Stomach smooth muscle (tissue), 2 donors: Measurements from ENCODE around the gene USP1.

Experiments
- H3K27ac ChIP-seq: one replicate; pipeline ENCODE4 v1.7.0; 2013; ENCODE audit warnings: mild to moderate bottlenecking, low read length, inconsistent platforms
- H3K27me3 ChIP-seq, 2 donors: one replicate each; pipeline ENCODE4 v1.7.0; 2013; ENCODE audit warnings: low read length in 2 of 2; ENCODE audit not compliant: insufficient read depth in 2 of 2, control insufficient read depth in 1 of 2
- H3K36me3 ChIP-seq, 2 donors: one replicate each; pipeline ENCODE4 v1.7.0; 2013; ENCODE audit warnings: low read length in 2 of 2; ENCODE audit not compliant: control insufficient read depth in 2 of 2, insufficient read depth in 2 of 2
- H3K4me1 ChIP-seq: one replicate; pipeline ENCODE4 v1.7.0; 2013; ENCODE audit warnings: low read length; ENCODE audit not compliant: control insufficient read depth, insufficient read depth
- H3K4me3 ChIP-seq, 2 donors: one replicate each; pipeline ENCODE4 v1.7.0; 2013; ENCODE audit warnings: low read length in 2 of 2
- H3K9ac ChIP-seq, 2 donors: one replicate each; pipeline ENCODE4 v1.7.0; 2013; ENCODE audit warnings: low read length in 2 of 2, mild to moderate bottlenecking in 1 of 2
- H3K9me3 ChIP-seq, 2 donors: one replicate each; pipeline ENCODE4 v1.7.0; 2013; ENCODE audit warnings: low read length in 2 of 2; ENCODE audit not compliant: control insufficient read depth in 2 of 2
- donor health status: healthy.
- donor health status: Pancreatic carcinoma.

The USP1 gene

DNA sequence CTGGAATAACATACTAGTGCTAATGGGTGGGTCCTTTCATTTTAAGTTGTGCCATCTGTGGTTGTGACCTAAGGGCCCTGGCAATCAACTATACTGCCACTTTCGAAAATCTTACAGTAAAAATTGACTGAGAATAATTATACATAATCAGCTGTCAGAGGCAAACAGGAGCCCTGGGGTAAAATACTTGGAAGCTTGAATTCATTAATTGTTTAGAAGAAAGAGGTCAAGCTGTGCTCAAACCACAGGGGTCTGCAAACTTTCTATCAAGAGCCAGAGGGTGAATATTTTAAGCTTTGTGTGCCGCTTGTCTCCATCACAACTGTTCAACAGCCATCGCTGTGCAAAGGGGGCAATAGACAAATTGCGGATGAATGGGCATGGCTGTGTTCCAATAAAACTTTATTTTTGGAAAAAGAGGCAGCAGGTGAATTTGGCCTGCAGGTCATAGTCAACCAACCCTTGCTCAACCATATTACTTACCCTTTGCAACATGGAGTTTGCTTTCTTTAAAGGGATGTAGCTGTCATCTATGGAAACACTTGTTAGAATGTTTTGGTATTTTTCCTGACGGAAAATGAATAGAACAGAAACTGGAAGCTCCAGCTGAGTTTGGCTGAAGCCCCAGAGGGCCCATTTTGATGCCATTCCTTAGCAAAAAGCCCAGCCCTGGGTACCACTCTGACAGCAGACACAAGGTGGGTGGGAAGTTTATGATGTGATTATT lies 35.7 kb upstream of the USP1 start:
- Histone ChIP-seq H3K4me1 (no peaks in the 10 kb centered on the region), H3K27ac (no peak overlapping the region), H3K36me3 (no peaks in the 10 kb centered on the region), H3K4me3 (no peak overlapping the region), H3K9ac (no peak overlapping the region), H3K9me3 (no peaks in the 10 kb centered on the region), H3K27me3 (no peaks in the 10 kb centered on the region)

DNA sequence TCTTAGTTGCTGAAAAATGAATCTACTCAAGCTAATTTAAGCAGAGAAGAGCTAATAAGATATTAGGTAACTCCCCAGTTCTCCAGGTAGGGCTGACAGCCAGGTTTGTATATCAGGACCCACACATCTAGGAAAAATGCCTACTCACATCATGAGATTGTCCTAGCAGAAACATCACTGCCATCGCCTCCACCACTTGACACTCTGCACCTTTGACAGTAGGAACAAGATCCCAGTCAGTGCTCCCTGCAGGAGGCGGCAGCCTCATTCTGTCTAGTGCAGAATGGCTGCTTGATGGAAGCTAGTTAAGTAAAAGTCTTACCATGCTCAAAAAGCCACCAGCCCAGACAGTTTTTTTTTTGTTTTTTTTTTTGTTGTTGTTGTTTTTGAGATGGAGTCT lies 31.6 kb upstream of the USP1 start:
- Histone ChIP-seq H3K4me1 (no peaks in the 10 kb centered on the region), H3K9me3 (no peaks in the 10 kb centered on the region), H3K27me3 (no peaks in the 10 kb centered on the region), H3K9ac (no peak overlapping the region), H3K27ac (no peak overlapping the region), H3K4me3 (no peak overlapping the region), H3K36me3 (no peaks in the 10 kb centered on the region)

DNA sequence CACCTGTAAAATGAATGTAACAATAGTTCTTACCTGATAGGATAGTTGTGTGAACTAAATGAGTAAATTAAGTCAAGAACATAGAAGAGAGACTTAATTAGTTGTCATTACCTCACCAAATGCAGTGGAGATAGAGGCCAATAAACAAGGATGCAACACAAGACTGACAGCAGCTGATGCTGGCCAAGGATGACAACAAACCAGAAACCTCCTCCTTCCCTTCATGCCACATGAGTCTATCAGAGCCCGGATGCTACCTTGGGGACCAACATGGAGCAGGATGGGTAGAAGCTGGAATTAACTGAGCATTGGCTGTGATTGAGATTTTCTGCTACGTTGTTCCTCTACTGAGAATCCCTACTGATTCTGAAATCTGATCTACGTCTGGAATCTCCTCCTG lies 30.3 kb upstream of the USP1 start:
- H3K4me1 ChIP-seq = no peaks in the 10 kb centered on the region
- no peaks in the 10 kb centered on the region for H3K27me3 ChIP-seq
- no peak overlapping the region for H3K4me3 ChIP-seq
- H3K9ac ChIP-seq = no peak overlapping the region
- no peaks in the 10 kb centered on the region for H3K9me3 ChIP-seq
- no peak overlapping the region for H3K27ac ChIP-seq
- no peaks in the 10 kb centered on the region for H3K36me3 ChIP-seq

DNA sequence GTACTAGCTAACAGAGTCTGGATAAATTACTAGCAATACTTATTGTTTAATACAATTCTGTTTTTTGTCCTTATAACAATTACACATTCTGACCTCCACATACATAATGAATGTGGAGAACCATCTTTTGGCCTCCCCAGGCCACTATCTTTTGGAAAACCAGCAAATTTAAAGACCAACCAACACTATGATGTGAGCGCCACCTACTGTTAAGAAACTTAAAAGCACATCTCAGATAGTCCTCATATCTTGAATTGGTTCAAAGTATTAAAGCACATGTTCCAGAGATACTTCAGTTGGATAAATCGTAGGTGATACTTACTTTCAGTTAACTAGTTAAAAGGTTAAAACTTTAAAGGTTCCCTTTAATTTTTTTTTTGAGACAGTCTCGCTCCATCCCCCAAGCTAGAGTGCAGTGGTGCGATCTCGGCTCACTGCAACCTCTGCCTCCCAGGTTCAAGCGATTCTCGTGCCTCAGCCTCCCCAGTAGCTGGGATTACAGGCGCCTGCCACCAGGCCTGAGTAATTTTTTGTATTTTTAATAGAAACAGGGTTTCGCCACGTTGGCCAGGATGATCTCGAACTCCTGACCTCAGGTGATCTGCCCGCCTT lies 29.3 kb upstream of the USP1 start:
- H3K27ac ChIP-seq = no peak overlapping the region
- no peaks in the 10 kb centered on the region for H3K27me3 ChIP-seq
- H3K4me3 ChIP-seq = no peak overlapping the region
- H3K4me1 ChIP-seq = no peaks in the 10 kb centered on the region
- H3K36me3 ChIP-seq = no peaks in the 10 kb centered on the region
- H3K9me3 ChIP-seq = no peaks in the 10 kb centered on the region
- H3K9ac ChIP-seq = no peak overlapping the region

DNA sequence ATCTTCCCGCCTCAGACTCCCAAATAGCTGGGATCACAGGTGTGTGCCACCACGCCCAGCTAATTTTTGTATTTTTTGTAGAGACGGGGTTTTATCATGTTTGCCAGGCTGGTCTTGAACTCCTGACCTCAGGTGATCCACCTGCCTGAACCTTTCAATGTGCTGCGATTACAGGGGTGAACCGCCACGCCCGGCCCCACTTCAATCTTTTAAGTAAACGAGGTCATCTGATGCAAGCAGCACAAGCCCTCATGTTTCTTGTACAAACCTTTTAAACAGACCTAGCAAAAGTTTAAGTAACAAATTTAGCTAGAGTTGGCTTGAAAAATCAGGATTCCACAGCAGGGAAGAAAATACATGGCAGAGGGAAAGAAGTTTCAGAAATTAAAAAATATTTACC lies 21.2 kb upstream of the USP1 start:
- no peak overlapping the region for H3K4me3 ChIP-seq
- no peak overlapping the region for H3K9ac ChIP-seq
- no peaks in the 10 kb centered on the region for H3K27me3 ChIP-seq
- H3K9me3 ChIP-seq = no peaks in the 10 kb centered on the region
- no peak overlapping the region for H3K27ac ChIP-seq
- no peaks in the 10 kb centered on the region for H3K4me1 ChIP-seq
- no peaks in the 10 kb centered on the region for H3K36me3 ChIP-seq

DNA sequence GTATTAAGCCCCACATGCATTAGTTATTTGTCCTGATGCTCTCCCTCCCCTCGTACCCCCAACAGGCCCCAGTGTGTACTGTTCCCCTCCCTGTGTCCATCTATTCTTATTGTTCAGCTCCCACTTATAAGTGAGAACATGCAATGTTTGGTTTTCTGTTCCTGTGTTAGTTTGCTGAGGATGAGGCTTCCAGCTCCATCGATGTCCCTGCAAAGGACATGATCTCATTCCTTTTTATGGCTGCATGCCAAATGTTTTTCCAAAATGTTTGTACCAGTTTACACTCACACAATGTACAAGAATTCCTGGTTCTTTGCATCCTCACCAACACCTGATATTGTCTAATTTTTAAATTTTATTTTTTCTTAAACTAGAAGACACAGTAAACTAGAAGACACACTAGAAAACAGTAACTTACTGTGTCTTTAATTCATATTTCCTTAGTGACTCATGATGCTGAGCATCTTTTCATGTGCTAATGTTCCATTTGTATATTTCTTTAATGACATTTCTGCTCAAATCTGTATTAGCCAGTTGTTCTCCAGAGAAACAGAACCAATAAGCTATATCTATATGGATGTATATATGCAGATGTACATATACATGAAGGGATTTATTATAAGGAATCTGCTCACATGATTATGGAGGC lies 19.4 kb upstream of the USP1 start:
- Histone ChIP-seq H3K9ac (no peak overlapping the region), H3K9me3 (no peaks in the 10 kb centered on the region), H3K27me3 (no peaks in the 10 kb centered on the region), H3K27ac (no peak overlapping the region), H3K4me3 (no peak overlapping the region), H3K36me3 (no peaks in the 10 kb centered on the region), H3K4me1 (no peaks in the 10 kb centered on the region)

DNA sequence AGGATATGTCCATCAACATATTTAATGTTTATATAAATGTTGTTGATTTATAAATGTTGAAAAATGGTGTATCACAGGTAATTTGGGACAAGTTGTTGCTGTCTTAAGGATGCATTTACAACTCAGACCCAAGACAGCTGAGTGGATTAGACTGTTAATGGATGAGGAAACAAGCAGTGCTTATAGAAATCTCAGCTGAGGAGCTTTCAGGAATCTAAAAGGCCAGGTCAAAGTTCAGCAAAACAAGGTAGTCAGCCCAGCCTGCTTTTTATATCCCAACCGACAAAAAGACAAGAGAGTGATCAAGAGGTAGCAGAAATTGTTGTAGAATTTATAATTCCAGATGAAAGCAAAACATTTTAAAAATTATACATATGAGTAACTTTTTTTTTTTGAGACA lies 16.6 kb upstream of the USP1 start:
- no peaks in the 10 kb centered on the region for H3K9me3 ChIP-seq
- H3K4me3 ChIP-seq = no peak overlapping the region
- H3K4me1 ChIP-seq = no peaks in the 10 kb centered on the region
- H3K27ac ChIP-seq = no peak overlapping the region
- no peak overlapping the region for H3K9ac ChIP-seq
- H3K36me3 ChIP-seq = no peaks in the 10 kb centered on the region
- no peaks in the 10 kb centered on the region for H3K27me3 ChIP-seq

DNA sequence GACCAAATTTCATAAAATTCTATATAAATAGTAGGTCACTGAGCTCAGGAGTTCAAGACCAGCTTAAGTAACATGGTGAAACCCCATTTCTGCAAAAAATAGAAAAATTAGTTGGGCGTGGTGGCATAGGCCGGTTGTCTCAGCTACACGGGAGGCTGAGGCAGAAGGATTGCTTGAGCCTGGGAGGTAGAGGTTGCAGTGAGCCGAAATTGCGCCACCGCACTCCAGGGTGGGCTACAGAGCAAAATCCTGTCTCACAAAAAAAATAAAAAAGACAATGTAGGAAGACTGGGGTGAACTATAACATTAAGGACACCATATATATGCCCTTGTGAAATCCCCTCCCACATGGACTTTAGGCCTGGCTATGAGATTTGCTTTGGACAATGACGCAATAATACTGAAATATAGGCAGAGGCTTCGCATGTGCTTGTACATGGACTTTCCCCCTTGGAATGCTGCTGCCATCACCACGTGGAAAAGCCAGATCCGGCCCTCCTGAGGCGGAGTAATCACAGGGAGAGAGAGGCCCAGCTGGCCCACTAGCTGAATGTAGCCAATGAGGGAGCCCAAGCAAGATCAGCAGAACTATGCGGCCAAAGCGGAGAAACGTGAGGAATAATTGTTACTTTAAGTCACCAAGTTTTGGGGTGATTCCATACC lies 13.1 kb upstream of the USP1 start:
- no peak overlapping the region for H3K9ac ChIP-seq

DNA sequence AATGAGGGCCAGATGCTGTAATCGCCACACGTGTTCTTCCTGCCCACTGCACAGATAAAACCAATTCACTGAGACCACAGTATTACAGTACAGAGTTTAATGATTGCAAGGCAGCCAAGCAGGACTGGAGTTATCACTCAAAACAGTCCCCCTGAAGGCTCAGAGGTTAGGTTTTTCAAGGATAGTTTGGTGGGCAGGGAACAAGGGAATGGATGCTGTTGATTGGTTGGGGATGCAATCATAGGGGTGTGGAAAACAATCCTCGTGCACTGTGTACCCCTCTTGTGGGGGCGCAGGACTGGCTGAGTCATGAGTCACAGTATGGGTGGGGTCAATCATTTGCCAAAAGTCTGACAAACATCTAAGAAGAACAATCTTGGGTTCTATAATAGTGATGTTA lies 12.4 kb upstream of the USP1 start:
- no peak overlapping the region for H3K27ac ChIP-seq
- no peaks in the 10 kb centered on the region for H3K27me3 ChIP-seq
- H3K9me3 ChIP-seq = no peaks in the 10 kb centered on the region
- H3K4me1 ChIP-seq = no peaks in the 10 kb centered on the region
- H3K36me3 ChIP-seq = no peaks in the 10 kb centered on the region
- no peak overlapping the region for H3K4me3 ChIP-seq
- H3K9ac ChIP-seq = no peak overlapping the region

More for the DNA sequence above, 13.1 kb upstream of the USP1 start:
- Histone ChIP-seq H3K36me3 (no peaks in the 10 kb centered on the region), H3K27ac (no peak overlapping the region), H3K4me1 (no peaks in the 10 kb centered on the region), H3K9me3 (no peaks in the 10 kb centered on the region), H3K27me3 (no peaks in the 10 kb centered on the region), H3K4me3 (no peak overlapping the region)

DNA sequence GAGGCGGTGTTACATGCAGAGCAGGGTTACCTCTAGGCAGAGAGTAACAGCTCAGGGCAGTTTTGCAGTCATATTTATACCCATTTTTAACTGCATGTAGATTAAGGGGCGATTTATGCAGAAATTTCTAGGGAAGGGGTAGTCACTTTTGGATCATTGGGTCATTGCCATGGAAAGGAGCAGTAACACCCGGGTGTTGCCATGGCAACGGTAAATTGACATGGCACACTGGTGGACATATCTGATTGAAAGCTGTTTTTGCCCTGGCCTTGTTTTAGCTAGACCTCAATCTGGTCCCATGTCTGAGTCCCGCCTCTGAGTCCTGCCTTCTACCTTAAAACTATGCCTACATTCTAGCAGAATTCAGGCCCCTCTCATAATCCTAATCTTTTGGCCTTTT lies 11.8 kb upstream of the USP1 start:
- H3K4me1 ChIP-seq = no peaks in the 10 kb centered on the region
- H3K36me3 ChIP-seq = no peaks in the 10 kb centered on the region
- H3K27ac ChIP-seq = no peak overlapping the region
- no peak overlapping the region for H3K4me3 ChIP-seq
- H3K9ac ChIP-seq = no peak overlapping the region
- no peaks in the 10 kb centered on the region for H3K27me3 ChIP-seq
- H3K9me3 ChIP-seq = no peaks in the 10 kb centered on the region
